Body of pancreas (tissue), 4 donors: Measurements from ENCODE around the gene VGLL3.

Experiments
- CTCF ChIP-seq, 7 experiments: fragments of 450-650 bp in 4 of 7; fragments of 200-600 bp in 3 of 7; sonication (generic) in 3 of 7; IDR thresholded peaks; one replicate each; pipeline ENCODE4 v1.5.1; 2016 to 2019; ENCODE audit warnings: antibody characterized with exemption in 7 of 7
- POLR2A ChIP-seq, 3 donors: fragments of 450-650 bp; IDR thresholded peaks; one replicate each; pipeline ENCODE4 v1.6.1; 2016; ENCODE audit warnings: antibody characterized with exemption in 3 of 3, mild to moderate bottlenecking in 2 of 3

- TF ChIP-seq CTCF (IDR thresholded peaks at IDR 0.05) (no peak), POLR2A (IDR thresholded peaks at IDR 0.05) (no peak)
Measured at GRCh38 chr3:86913160-86913559, 77.8 kb downstream of the VGLL3 start.
